ENCODE data around the gene CCL27.
A peak's percentile ranks its signal among the peaks of the same experiment; 100 is the strongest.

The CCL27 gene

DNA sequence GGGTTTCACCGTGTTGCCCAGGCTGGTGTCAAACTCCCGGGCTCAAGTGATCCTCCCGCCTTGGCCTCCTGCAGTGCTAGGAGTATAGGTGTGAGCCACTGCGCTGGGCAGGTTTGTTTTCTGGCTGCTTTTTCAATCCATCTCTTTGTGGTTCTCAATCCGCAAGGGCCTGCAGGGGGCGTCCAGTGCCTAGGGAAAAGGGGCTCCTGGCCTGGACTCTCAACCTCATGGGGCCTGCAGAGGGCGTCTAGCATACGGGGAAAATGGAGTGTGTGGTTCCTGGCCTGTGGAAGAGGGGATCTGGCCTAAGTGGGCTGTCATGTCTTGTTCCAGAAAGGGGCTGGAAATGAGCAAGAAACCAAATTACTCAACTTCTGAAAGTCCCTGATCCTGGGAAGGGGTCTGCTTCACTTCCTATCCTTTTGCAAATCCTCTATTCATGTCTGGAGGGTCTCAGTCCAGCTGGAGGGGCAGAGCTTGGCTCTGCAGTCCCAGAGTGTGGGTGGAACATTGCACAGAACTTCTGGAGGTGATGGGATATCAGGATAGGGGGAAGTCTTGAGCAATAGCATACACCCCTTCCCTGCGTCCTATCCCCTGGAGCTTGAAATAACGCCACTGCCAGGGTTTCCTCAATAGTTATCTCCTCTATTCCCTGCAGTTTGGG is 12.7 kb upstream of the CCL27 start:
- Histone ChIP-seq H3K27ac (ENCODE audit: low read length) (no peak overlapping the region), H3K4me1 (ENCODE audit: control insufficient read depth in 1 of 2, insufficient read depth in 2 of 2, low read length in 2 of 2) (no peaks in the 10 kb centered on the region), H3K9me3 (ENCODE audit: control insufficient read depth in 1 of 2, low read length in 2 of 2) (no peaks in the 10 kb centered on the region), H3K4me3 (ENCODE audit: low read depth in 1 of 2, low read length in 2 of 2) (no peak overlapping the region), H3K36me3 (ENCODE audit: control insufficient read depth in 1 of 2, insufficient read depth in 2 of 2, low read length in 2 of 2) (no peaks in the 10 kb centered on the region), H3K27me3 (ENCODE audit: low read depth, low read length) (no peaks in the 10 kb centered on the region)

- no peaks in the 10 kb centered on the region for H3K9me3 ChIP-seq (ENCODE audit: control insufficient read depth in 1 of 2, low read length in 2 of 2)
- H3K27ac ChIP-seq (ENCODE audit: low read length) = no peak overlapping the region
- H3K4me3 ChIP-seq (ENCODE audit: low read depth in 1 of 2, low read length in 2 of 2) = no peak overlapping the region
- H3K27me3 ChIP-seq (ENCODE audit: low read depth, low read length) = no peaks in the 10 kb centered on the region
- no peaks in the 10 kb centered on the region for H3K4me1 ChIP-seq (ENCODE audit: control insufficient read depth in 1 of 2, insufficient read depth in 2 of 2, low read length in 2 of 2)
- H3K36me3 ChIP-seq (ENCODE audit: control insufficient read depth in 1 of 2, insufficient read depth in 2 of 2, low read length in 2 of 2) = no peaks in the 10 kb centered on the region
These were observed 12.0 kb upstream of the CCL27 start for GRCh38 chr9:34674440-34674839.

DNA sequence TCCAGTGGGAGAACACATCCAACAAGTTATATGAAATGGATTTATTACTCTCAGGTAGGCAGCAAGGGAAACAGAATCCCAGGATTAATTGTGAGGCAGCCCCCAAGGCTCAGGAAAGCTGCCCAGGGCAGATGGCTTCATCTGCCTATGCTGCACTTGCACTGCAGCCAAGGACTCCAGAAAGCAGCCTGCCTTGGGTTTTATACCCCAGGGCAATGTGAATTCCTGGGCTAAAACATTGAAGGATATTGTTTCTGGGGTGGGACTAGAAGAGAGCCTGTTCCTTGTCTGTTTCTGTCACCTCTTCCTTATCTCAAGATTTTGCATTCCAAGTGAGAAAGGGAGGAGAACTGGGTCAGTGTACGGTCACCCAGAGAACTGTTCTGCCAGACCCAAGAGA is 8.8 kb upstream of the CCL27 start:
- H3K4me3 ChIP-seq (ENCODE audit: low read depth in 1 of 2, low read length in 2 of 2) = no peak overlapping the region
- H3K27me3 ChIP-seq (ENCODE audit: low read depth, low read length) = no peaks in the 10 kb centered on the region
- H3K36me3 ChIP-seq (ENCODE audit: control insufficient read depth in 1 of 2, insufficient read depth in 2 of 2, low read length in 2 of 2) = no peaks in the 10 kb centered on the region
- H3K9me3 ChIP-seq (ENCODE audit: control insufficient read depth in 1 of 2, low read length in 2 of 2) = no peaks in the 10 kb centered on the region
- H3K27ac ChIP-seq (ENCODE audit: low read length) = no peak overlapping the region
- H3K4me1 ChIP-seq (ENCODE audit: control insufficient read depth in 1 of 2, insufficient read depth in 2 of 2, low read length in 2 of 2) = no peaks in the 10 kb centered on the region

- Histone ChIP-seq H3K4me3 (ENCODE audit: low read depth in 1 of 2, low read length in 2 of 2) (no peak overlapping the region), H3K27ac (ENCODE audit: low read length) (no peak overlapping the region), H3K27me3 (ENCODE audit: low read depth, low read length) (no peaks in the 10 kb centered on the region), H3K4me1 (ENCODE audit: control insufficient read depth in 1 of 2, insufficient read depth in 2 of 2, low read length in 2 of 2) (peaks cover 0 to under 1% of the 10 kb centered on the region in 2 donors), H3K9me3 (ENCODE audit: control insufficient read depth in 1 of 2, low read length in 2 of 2) (no peaks in the 10 kb centered on the region), H3K36me3 (ENCODE audit: control insufficient read depth in 1 of 2, insufficient read depth in 2 of 2, low read length in 2 of 2) (no peaks in the 10 kb centered on the region)
These were observed 7.5 kb upstream of the CCL27 start for GRCh38 chr9:34669809-34670562.

DNA sequence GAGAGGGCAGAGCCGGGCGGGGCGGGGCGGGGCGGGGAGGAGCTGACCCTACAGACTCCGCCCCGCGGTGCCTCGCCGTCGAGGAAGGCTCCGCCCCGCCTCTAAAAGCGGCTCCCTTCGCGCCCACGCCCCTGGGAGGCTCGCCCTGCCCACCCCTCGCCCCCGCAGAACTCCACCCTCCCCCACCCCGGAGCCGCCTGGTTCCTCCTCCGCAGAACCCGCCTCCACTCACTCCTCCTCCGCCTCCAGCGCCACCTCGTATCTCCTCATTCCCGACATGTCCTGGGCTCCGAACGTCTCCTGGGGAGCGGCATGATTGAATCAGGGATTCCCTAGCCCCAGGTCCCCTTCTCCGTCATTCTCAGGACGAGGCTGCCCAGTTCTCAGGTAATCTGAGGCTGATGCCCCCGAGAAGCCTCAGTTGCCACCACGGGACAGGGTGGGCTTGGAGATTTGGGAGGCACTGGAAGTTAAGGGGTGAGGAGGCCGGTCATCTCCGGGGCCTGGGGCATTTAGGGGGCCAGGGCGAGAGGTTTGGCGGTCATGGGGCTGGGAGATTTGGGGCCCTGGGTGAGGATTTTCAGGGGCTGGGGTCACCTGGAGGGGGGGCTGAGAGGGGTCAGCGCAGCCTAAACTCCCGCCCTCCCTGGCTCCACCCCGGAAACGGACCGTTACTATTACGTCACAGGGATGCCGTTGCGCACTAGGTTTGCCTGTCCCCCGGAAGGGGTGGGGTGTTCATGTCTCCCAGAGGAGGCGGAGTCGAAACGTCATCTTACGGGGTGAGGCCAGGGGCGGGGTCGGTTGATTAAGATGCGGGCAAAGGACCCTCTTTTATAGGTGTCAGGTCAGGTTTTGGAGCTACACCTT is 3.2 kb upstream of the CCL27 start:
- H3K27me3 ChIP-seq (ENCODE audit: low read depth, low read length) = no peaks in the 10 kb centered on the region
- peak overlapping the region; percentile 96 for H3K27ac ChIP-seq (ENCODE audit: low read length)
- no peaks in the 10 kb centered on the region for H3K9me3 ChIP-seq (ENCODE audit: control insufficient read depth in 1 of 2, low read length in 2 of 2)
- peaks cover 5 to 8% of the 10 kb centered on the region in 2 donors for H3K4me1 ChIP-seq (ENCODE audit: control insufficient read depth in 1 of 2, insufficient read depth in 2 of 2, low read length in 2 of 2)
- peak overlapping the region; percentile 76 to 85 for H3K4me3 ChIP-seq (ENCODE audit: low read depth in 1 of 2, low read length in 2 of 2)
- peaks cover under 1 to 21% of the 10 kb centered on the region in 2 donors for H3K36me3 ChIP-seq (ENCODE audit: control insufficient read depth in 1 of 2, insufficient read depth in 2 of 2, low read length in 2 of 2)

DNA sequence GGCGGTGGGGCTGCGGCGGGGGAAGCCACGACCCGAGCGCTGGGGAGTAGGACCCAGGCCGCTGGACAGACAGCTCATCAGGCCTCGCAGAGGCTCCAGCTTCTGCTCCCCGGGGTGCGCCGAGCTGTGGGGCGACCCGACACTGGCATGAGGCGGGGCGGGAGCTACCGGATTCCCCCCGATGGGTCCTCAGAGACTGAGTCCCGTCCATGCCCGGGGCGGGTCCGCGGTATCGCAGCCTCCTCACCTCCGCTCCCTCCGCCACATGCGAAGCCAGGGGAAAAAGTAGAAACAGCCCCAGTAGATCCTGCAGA is 2.6 kb upstream of the CCL27 start:
- H3K27ac ChIP-seq (ENCODE audit: low read length) = peak overlapping the region; percentile 85
- peaks cover 5 to 8% of the 10 kb centered on the region in 2 donors for H3K4me1 ChIP-seq (ENCODE audit: control insufficient read depth in 1 of 2, insufficient read depth in 2 of 2, low read length in 2 of 2)
- H3K9me3 ChIP-seq (ENCODE audit: control insufficient read depth in 1 of 2, low read length in 2 of 2) = no peaks in the 10 kb centered on the region
- no peaks in the 10 kb centered on the region for H3K27me3 ChIP-seq (ENCODE audit: low read depth, low read length)
- H3K36me3 ChIP-seq (ENCODE audit: control insufficient read depth in 1 of 2, insufficient read depth in 2 of 2, low read length in 2 of 2) = peaks cover 4 to 27% of the 10 kb centered on the region in 2 donors
- peak overlapping the region; percentile 56 to 76 for H3K4me3 ChIP-seq (ENCODE audit: low read depth in 1 of 2, low read length in 2 of 2)

DNA sequence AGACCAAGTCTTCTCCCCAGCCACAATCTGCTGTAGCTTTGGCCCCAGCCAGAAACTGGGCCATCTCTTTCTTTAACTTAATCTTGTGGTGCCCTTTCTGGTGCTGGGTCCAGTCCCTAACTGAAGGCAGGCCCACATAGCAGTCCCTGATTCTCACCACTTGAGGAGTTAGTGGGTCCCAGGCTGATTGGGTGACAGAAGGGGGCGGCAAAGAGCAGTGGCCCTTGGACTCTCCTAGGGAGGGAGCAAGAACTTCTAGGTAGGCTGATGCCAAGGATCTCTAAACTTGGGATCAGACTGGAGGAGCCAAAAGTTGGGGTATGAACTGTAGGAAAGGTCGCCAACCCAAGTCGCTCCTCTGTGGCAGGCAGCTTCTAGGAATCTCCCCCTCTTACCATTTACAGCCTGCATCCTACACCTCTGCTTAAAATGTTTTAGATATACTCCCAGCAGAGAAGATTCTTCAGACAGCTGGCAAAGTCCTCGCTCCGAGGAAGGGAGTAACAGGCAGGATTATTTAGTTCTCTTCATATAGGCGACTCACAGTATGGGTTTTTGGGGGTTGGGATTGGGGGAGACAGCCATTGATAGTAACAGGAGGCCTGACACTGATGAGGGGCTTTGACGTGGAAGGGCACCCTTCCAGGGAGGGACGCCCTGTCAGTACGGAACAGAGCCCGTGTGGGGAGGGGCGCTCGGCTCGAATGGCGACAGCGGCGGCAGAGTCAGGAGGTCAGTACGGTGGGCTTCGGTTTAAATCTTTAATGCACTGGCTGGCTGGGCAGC is 2.0 kb upstream of the CCL27 start:
- no peaks in the 10 kb centered on the region for H3K27me3 ChIP-seq (ENCODE audit: low read depth, low read length)
- peaks cover 5 to 8% of the 10 kb centered on the region in 2 donors for H3K4me1 ChIP-seq (ENCODE audit: control insufficient read depth in 1 of 2, insufficient read depth in 2 of 2, low read length in 2 of 2)
- H3K27ac ChIP-seq (ENCODE audit: low read length) = peak overlapping the region; percentile 85
- H3K4me3 ChIP-seq (ENCODE audit: low read depth in 1 of 2, low read length in 2 of 2) = peak overlapping the region; percentile 56 to 76
- peaks cover 7 to 32% of the 10 kb centered on the region in 2 donors for H3K36me3 ChIP-seq (ENCODE audit: control insufficient read depth in 1 of 2, insufficient read depth in 2 of 2, low read length in 2 of 2)
- no peaks in the 10 kb centered on the region for H3K9me3 ChIP-seq (ENCODE audit: control insufficient read depth in 1 of 2, low read length in 2 of 2)

DNA sequence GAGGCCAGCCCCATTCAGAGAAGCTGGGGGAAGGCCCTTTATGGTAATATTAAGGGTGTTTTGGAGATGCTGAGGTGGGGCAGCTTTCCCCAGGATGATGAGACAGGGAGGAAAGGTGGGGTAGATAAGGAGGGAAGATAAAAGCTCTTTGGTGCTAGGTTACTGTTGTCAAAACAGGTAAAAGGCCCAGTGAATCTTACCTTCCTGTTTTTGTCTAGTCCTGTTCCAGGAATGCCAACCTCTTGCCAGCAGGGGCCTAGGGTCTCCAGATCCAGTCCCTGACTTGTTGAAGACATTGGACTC is 797 bp upstream of the CCL27 start:
- Histone ChIP-seq H3K27me3 (ENCODE audit: low read depth, low read length) (no peaks in the 10 kb centered on the region), H3K4me1 (ENCODE audit: control insufficient read depth in 1 of 2, insufficient read depth in 2 of 2, low read length in 2 of 2) (peaks cover 5 to 8% of the 10 kb centered on the region in 2 donors), H3K27ac (ENCODE audit: low read length) (no peak overlapping the region), H3K4me3 (ENCODE audit: low read depth in 1 of 2, low read length in 2 of 2) (no peak overlapping the region), H3K36me3 (ENCODE audit: control insufficient read depth in 1 of 2, insufficient read depth in 2 of 2, low read length in 2 of 2) (peaks cover 7 to 34% of the 10 kb centered on the region in 2 donors), H3K9me3 (ENCODE audit: control insufficient read depth in 1 of 2, low read length in 2 of 2) (no peaks in the 10 kb centered on the region)

GRCh38 chr9:34659592-34660253 is 2.7 kb downstream of the CCL27 start:
- Histone ChIP-seq H3K4me3 (ENCODE audit: low read depth in 1 of 2, low read length in 2 of 2) (no peak overlapping the region), H3K36me3 (ENCODE audit: control insufficient read depth in 1 of 2, insufficient read depth in 2 of 2, low read length in 2 of 2) (peaks cover 7 to 34% of the 10 kb centered on the region in 2 donors), H3K27ac (ENCODE audit: low read length) (no peak overlapping the region), H3K9me3 (ENCODE audit: control insufficient read depth in 1 of 2, low read length in 2 of 2) (no peaks in the 10 kb centered on the region), H3K4me1 (ENCODE audit: control insufficient read depth in 1 of 2, insufficient read depth in 2 of 2, low read length in 2 of 2) (peaks cover 5 to 13% of the 10 kb centered on the region in 2 donors), H3K27me3 (ENCODE audit: low read depth, low read length) (no peaks in the 10 kb centered on the region)

DNA sequence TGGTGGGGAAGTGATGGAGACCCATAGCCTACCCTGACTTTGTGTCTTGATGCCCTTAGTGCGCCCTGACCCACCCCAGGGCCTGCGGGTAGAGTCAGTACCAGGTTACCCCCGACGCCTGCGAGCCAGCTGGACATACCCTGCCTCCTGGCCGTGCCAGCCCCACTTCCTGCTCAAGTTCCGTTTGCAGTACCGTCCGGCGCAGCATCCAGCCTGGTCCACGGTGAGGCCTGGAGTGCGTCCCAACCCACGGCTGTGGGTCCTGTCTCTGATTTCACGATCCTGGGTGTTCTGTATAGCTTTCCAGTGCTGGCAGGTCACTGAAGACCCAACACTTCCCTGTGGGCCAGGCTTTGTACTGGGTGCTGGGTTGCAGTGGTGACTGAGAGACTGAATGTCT is 4.0 kb downstream of the CCL27 start:
- no peaks in the 10 kb centered on the region for H3K9me3 ChIP-seq (ENCODE audit: control insufficient read depth in 1 of 2, low read length in 2 of 2)
- no peaks in the 10 kb centered on the region for H3K27me3 ChIP-seq (ENCODE audit: low read depth, low read length)
- peaks cover 2 to 21% of the 10 kb centered on the region in 2 donors for H3K4me1 ChIP-seq (ENCODE audit: control insufficient read depth in 1 of 2, insufficient read depth in 2 of 2, low read length in 2 of 2)
- H3K27ac ChIP-seq (ENCODE audit: low read length) = no peak overlapping the region
- H3K4me3 ChIP-seq (ENCODE audit: low read depth in 1 of 2, low read length in 2 of 2) = no peak overlapping the region
- peaks cover 7 to 34% of the 10 kb centered on the region in 2 donors for H3K36me3 ChIP-seq (ENCODE audit: control insufficient read depth in 1 of 2, insufficient read depth in 2 of 2, low read length in 2 of 2)
